ENCODE measurements around the gene TVP23A. TPM values are rescaled to one million over a fixed set of nuclear protein-coding genes. Genes with fewer than 3 reads are reported as not detected.

The TVP23A gene
- total RNA-seq (2.8 TPM), polyA plus RNA-seq (ENCODE audit: insufficient read depth in 1 of 8, insufficient read length in 8 of 8, low replicate concordance in 1 of 8) (1 to 10 TPM; 2.0 to 4.0 (median 3.0) TPM)
- long read RNA-seq, donor 1, result 0 reads
- long read RNA-seq, donor 2, result 0 reads
- long read RNA-seq, donor 3, result 0 reads
- long read RNA-seq, donor 4, partial matches to known transcripts, result 0 of 7 reads
- long read RNA-seq, donor 4, other reads (novel, unspliced or antisense), result 7 of 7 reads
- long read RNA-seq, donor 5, partial matches to known transcripts, result 51 of 69 reads
- long read RNA-seq, donor 5, other reads (novel, unspliced or antisense), result 18 of 69 reads
- long read RNA-seq, donor 6, result 0 reads
- long read RNA-seq, donor 7, partial matches to known transcripts, result 0 of 1 reads
- long read RNA-seq, donor 7, other reads (novel, unspliced or antisense), result 0 of 1 reads
- long read RNA-seq, donor 8, result 0 reads
- long read RNA-seq, donor 9, result 0 reads
- long read RNA-seq, donor 10, partial matches to known transcripts, result 20 of 28 reads
- long read RNA-seq, donor 10, other reads (novel, unspliced or antisense), result 7 of 28 reads
- long read RNA-seq, donor 11, result 0 reads

- DNase-seq, result peak; percentile 47
- peaks cover 9% of the 10 kb centered on the region for H3K4me1 ChIP-seq (ENCODE audit: control insufficient read depth, insufficient read depth, low read length)
- H3K27me3 ChIP-seq (ENCODE audit: control insufficient read depth, insufficient read depth, low read length), result peaks cover 12% of the 10 kb centered on the region
- H3K27ac ChIP-seq (ENCODE audit: low read length), result no peak within 1 kb of the TSS
- H3K4me3 ChIP-seq (ENCODE audit: low read length), result peak within 1 kb of the TSS; percentile 40
- 5% methylated on average over 61 of the region's 64 CpGs for WGBS (ENCODE audit: insufficient coverage)
- H3K9me3 ChIP-seq (replicated peaks; ENCODE audit: control insufficient read depth, low read depth, low read length), result no peaks in the 10 kb centered on the region
- H3K36me3 ChIP-seq (ENCODE audit: control insufficient read depth, insufficient read depth, low read length), result no peaks in the 10 kb centered on the region
Observed at GRCh38 chr16:10817963-10818941, at the start of gene TVP23A. Gene TVP23A (minus strand): TSS chr16:10818794. CDS start chr16:10818493, 301 bp downstream.

DNA sequence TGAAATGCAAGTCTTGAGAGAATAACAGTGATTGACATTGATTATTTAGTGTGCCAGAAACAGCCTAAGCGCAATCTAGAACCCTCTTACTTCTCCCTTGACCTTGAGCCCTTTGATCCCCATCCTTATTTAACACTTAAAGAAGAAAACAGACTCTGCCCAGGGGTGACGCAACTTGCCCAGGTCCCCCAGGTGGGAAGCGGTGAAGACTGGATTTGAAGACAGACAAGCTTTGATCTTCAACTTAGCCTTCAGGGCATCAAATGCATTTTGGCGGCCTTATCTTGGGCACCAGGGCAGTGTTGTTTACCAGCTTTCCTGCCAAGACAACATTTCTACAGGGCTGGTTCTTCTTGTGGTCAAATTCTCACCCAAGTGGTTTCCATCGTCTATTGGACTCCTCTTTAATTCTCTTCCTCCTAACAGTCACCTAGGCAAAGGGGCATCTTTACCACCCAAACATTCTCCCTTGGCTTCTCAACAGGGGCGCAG is 49.6 kb upstream of the TVP23A start:
- H3K4me1 ChIP-seq (ENCODE audit: control insufficient read depth, insufficient read depth, low read length), result peaks cover 13% of the 10 kb centered on the region
- 89% methylated on average over 5 of the region's 6 CpGs for WGBS (ENCODE audit: insufficient coverage)
- no peaks in the 10 kb centered on the region for H3K36me3 ChIP-seq (ENCODE audit: control insufficient read depth, insufficient read depth, low read length)
- H3K9me3 ChIP-seq (replicated peaks; ENCODE audit: control insufficient read depth, low read depth, low read length), result no peaks in the 10 kb centered on the region
- DNase-seq, result no peak
- H3K27ac ChIP-seq (ENCODE audit: low read length), result peak overlapping the region; percentile 42
- no peaks in the 10 kb centered on the region for H3K27me3 ChIP-seq (ENCODE audit: control insufficient read depth, insufficient read depth, low read length)
- H3K4me3 ChIP-seq (ENCODE audit: low read length), result no peak overlapping the region

DNA sequence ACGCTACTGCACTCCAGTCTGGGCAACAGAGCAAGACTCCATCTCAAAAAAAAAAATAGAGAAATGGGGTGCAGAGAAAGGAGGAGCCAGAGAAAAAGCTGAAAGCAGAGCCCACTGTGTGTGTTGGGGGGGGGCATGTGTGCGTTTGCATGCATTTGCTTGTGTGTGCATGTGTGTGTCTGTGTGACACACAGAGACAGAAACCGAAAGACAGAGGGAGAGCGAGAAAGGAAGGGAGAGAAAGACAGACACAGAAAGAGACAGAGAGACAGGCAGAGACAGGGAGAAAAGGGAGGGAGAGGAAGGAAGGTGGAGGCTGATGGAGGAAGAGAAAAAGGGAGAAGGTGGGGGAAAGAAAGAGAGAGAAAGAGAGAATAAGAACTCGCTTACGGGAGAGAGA is 48.6 kb upstream of the TVP23A start:
- WGBS (ENCODE audit: insufficient coverage), result 85% methylated on average over 3 of the region's 6 CpGs
- Histone ChIP-seq H3K4me1 (ENCODE audit: control insufficient read depth, insufficient read depth, low read length) (peaks cover 13% of the 10 kb centered on the region), H3K27ac (ENCODE audit: low read length) (no peak overlapping the region), H3K27me3 (ENCODE audit: control insufficient read depth, insufficient read depth, low read length) (no peaks in the 10 kb centered on the region), H3K36me3 (ENCODE audit: control insufficient read depth, insufficient read depth, low read length) (no peaks in the 10 kb centered on the region), H3K9me3 (replicated peaks; ENCODE audit: control insufficient read depth, low read depth, low read length) (no peaks in the 10 kb centered on the region), H3K4me3 (ENCODE audit: low read length) (no peak overlapping the region)
- DNase-seq, result no peak

DNA sequence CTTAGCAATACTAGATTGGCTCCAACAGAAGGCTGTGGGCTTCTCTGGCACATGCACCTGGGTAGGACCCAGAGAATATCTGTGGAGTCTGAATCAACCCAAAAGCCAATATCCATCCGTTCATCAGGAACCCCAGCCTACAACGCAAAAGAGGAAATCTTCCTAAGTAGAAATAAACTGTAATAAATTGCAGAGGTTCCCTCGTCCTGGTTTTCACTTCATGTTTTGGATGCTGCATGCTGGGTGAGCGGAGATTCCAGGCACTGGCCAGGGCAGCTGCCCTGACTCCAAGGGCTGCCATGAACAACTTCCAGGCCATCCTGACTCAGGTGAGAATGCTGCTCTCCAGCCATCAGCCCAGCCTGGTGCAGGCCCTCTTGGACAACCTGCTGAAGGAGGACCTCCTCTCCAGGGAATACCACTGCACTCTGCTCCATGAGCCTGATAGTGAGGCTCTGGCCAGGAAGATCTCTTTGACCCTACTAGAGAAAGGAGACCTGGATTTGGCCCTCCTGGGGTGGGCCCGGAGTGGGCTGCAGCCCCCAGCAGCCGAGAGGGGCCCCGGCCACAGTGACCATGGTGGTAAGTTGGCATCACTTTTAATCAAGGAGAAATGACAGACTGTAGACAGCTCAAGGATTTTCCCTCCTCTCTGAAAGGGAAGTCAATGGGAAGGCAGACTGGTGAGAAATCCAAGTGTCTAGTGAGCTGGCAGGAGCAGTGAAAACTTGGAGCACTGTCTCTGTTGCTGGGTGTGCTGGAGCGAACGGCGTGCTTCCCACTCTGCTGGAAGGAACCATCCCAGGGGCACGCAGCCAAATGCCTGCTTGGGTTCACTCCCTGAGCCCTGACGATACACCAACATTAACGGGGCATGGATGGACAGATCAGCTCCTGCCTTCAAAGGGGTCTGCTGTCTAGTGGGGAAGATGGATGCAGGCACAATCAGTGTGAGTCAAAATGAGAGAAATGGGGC is 47.7 kb upstream of the TVP23A start:
- WGBS (ENCODE audit: insufficient coverage), result 70% methylated on average over 10 of the region's 13 CpGs
- H3K27ac ChIP-seq (ENCODE audit: low read length), result no peak overlapping the region
- DNase-seq, result no peak

DNA sequence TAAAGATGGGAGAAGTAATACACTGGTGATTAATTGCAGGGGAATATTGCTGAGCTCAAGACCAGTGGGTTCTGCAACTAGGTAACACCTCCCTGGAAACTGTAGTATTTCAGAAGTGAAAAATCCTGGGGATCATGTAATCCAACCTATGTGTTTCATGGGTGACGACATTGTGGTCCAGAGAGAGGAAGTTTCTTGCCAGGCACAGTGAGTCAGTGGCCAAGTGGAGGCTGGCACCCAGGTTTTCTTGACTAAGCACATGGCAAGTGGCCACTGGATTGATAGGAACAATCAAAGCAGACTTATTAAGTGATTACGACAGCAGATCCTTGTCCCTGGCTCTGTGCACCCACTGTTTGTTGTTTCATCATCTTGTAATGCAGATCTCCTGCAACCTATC is 43.8 kb upstream of the TVP23A start:
- Histone ChIP-seq H3K27me3 (ENCODE audit: control insufficient read depth, insufficient read depth, low read length) (peaks cover 2% of the 10 kb centered on the region), H3K4me3 (ENCODE audit: low read length) (no peak overlapping the region), H3K27ac (ENCODE audit: low read length) (no peak overlapping the region), H3K36me3 (ENCODE audit: control insufficient read depth, insufficient read depth, low read length) (no peaks in the 10 kb centered on the region), H3K4me1 (ENCODE audit: control insufficient read depth, insufficient read depth, low read length) (no peaks in the 10 kb centered on the region), H3K9me3 (replicated peaks; ENCODE audit: control insufficient read depth, low read depth, low read length) (no peaks in the 10 kb centered on the region)
- 69% methylated on average over 2 of the region's 2 CpGs for WGBS (ENCODE audit: insufficient coverage)
- DNase-seq, result no peak

More for the DNA sequence above, 47.7 kb upstream of the TVP23A start:
- Histone ChIP-seq H3K4me3 (ENCODE audit: low read length) (no peak overlapping the region), H3K9me3 (replicated peaks; ENCODE audit: control insufficient read depth, low read depth, low read length) (no peaks in the 10 kb centered on the region), H3K36me3 (ENCODE audit: control insufficient read depth, insufficient read depth, low read length) (no peaks in the 10 kb centered on the region), H3K4me1 (ENCODE audit: control insufficient read depth, insufficient read depth, low read length) (peaks cover 11% of the 10 kb centered on the region), H3K27me3 (ENCODE audit: control insufficient read depth, insufficient read depth, low read length) (no peaks in the 10 kb centered on the region)

GRCh38 chr16:10859658-10860057 is 41.1 kb upstream of the TVP23A start:
- no peak overlapping the region for H3K27ac ChIP-seq (ENCODE audit: low read length)
- no peak for DNase-seq
- 63% methylated on average over 1 of the region's 6 CpGs for WGBS (ENCODE audit: insufficient coverage)

GRCh38 chr16:10859020-10859419 is 40.4 kb upstream of the TVP23A start:
- no peak for DNase-seq
- 95% methylated on average over 2 of the region's 2 CpGs for WGBS (ENCODE audit: insufficient coverage)
- no peaks in the 10 kb centered on the region for H3K9me3 ChIP-seq (replicated peaks; ENCODE audit: control insufficient read depth, low read depth, low read length)
- H3K27me3 ChIP-seq (ENCODE audit: control insufficient read depth, insufficient read depth, low read length), result peaks cover 2% of the 10 kb centered on the region
- no peak overlapping the region for H3K27ac ChIP-seq (ENCODE audit: low read length)
- no peaks in the 10 kb centered on the region for H3K4me1 ChIP-seq (ENCODE audit: control insufficient read depth, insufficient read depth, low read length)
- H3K4me3 ChIP-seq (ENCODE audit: low read length), result no peak overlapping the region
- no peaks in the 10 kb centered on the region for H3K36me3 ChIP-seq (ENCODE audit: control insufficient read depth, insufficient read depth, low read length)

More at GRCh38 chr16:10859658-10860057, 41.1 kb upstream of the TVP23A start:
- H3K27me3 ChIP-seq (ENCODE audit: control insufficient read depth, insufficient read depth, low read length), result peaks cover 2% of the 10 kb centered on the region
- H3K36me3 ChIP-seq (ENCODE audit: control insufficient read depth, insufficient read depth, low read length), result no peaks in the 10 kb centered on the region
- no peak overlapping the region for H3K4me3 ChIP-seq (ENCODE audit: low read length)
- no peaks in the 10 kb centered on the region for H3K4me1 ChIP-seq (ENCODE audit: control insufficient read depth, insufficient read depth, low read length)
- H3K9me3 ChIP-seq (replicated peaks; ENCODE audit: control insufficient read depth, low read depth, low read length), result no peaks in the 10 kb centered on the region

- Histone ChIP-seq H3K27ac (ENCODE audit: low read length) (no peak overlapping the region), H3K9me3 (replicated peaks; ENCODE audit: control insufficient read depth, low read depth, low read length) (no peaks in the 10 kb centered on the region), H3K27me3 (ENCODE audit: control insufficient read depth, insufficient read depth, low read length) (peaks cover 2% of the 10 kb centered on the region), H3K36me3 (ENCODE audit: control insufficient read depth, insufficient read depth, low read length) (no peaks in the 10 kb centered on the region), H3K4me3 (ENCODE audit: low read length) (no peak overlapping the region), H3K4me1 (ENCODE audit: control insufficient read depth, insufficient read depth, low read length) (no peaks in the 10 kb centered on the region)
- no peak for DNase-seq
- no CpG with 5 or more reads among the region's 1 CpG for WGBS (ENCODE audit: insufficient coverage)
Observed at GRCh38 chr16:10858203-10858602, 39.6 kb upstream of the TVP23A start.

DNA sequence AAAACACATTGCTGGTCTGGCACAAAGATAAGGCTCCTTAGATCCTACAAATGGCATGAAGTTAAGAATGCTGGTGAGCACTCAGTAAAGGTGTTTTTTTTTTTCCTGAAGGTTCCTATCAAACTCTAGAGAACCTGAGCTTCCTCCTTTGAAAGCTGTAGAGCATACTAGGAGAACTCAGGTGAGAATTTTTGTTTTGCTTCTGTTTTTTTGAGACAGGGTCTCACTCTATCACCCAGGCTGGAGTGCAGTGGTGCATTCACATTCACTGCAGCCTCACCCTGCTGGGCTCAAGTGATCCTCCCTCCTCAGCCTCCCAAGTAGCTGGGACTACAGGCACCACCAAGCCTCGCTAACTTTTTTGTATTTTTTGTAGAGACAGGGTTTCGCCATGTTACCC is 37.4 kb upstream of the TVP23A start:
- 100% methylated on average over 1 of the region's 2 CpGs for WGBS (ENCODE audit: insufficient coverage)
- Histone ChIP-seq H3K36me3 (ENCODE audit: control insufficient read depth, insufficient read depth, low read length) (no peaks in the 10 kb centered on the region), H3K27me3 (ENCODE audit: control insufficient read depth, insufficient read depth, low read length) (peaks cover 2% of the 10 kb centered on the region), H3K9me3 (replicated peaks; ENCODE audit: control insufficient read depth, low read depth, low read length) (no peaks in the 10 kb centered on the region), H3K4me1 (ENCODE audit: control insufficient read depth, insufficient read depth, low read length) (no peaks in the 10 kb centered on the region), H3K4me3 (ENCODE audit: low read length) (no peak overlapping the region), H3K27ac (ENCODE audit: low read length) (no peak overlapping the region)
- DNase-seq, result no peak

Measured in muscle of leg (tissue), 16 donors.